Muscle of leg (tissue), 11 donors: ENCODE data around the gene POU2F2. TPM values are rescaled to one million over a fixed set of nuclear protein-coding genes. Genes with fewer than 3 reads are reported as not detected.

Source experiments
- DNase-seq: peaks from one replicate; pipeline ENCODE4 v3.0.0; 2013
- H3K27ac ChIP-seq: one replicate; pipeline ENCODE4 v1.5.1; 2013; ENCODE audit warnings: mild to moderate bottlenecking, low read length, control low read depth
- H3K27me3 ChIP-seq: one replicate; pipeline ENCODE4 v1.6.1; 2013; ENCODE audit warnings: low read length; ENCODE audit not compliant: control insufficient read depth, insufficient read depth
- H3K36me3 ChIP-seq: one replicate; pipeline ENCODE4 v1.6.1; 2013; ENCODE audit warnings: low read length; ENCODE audit not compliant: control insufficient read depth, insufficient read depth
- H3K4me1 ChIP-seq: one replicate; pipeline ENCODE4 v1.6.1; 2013; ENCODE audit warnings: low read length; ENCODE audit not compliant: control insufficient read depth, insufficient read depth
- H3K4me3 ChIP-seq: one replicate; pipeline ENCODE4 v1.5.1; 2013; ENCODE audit warnings: low read length, control low read depth
- H3K9me3 ChIP-seq: replicated peaks from 2 replicates; pipeline ENCODE4 v1.6.1; 2013; ENCODE audit warnings: low read depth, low read length; ENCODE audit not compliant: control insufficient read depth
- WGBS: methylation state at CpG from one replicate; pipeline ENCODE4 v1.1.5; 2013; ENCODE audit warnings: missing lambda C conversion rate; ENCODE audit not compliant: insufficient coverage; 5-methylcytosine and 5-hydroxymethylcytosine counted together
- polyA plus RNA-seq, 8 donors: library from polyadenylated mRNA; unstranded; fragments of 120-200 nt; gene quantifications; one replicate each; pipeline versions ENCODE4 v1.2.1 to v1.2.3, GENCODE V29; 2013; ENCODE audit warnings: inconsistent platforms in 1 of 8, low replicate concordance in 1 of 8; ENCODE audit not compliant: insufficient read length in 8 of 8, insufficient read depth in 1 of 8
- total RNA-seq: library from RNA; stranded (reverse); fragments of 120-200 nt; gene quantifications from one replicate; pipeline ENCODE4 v1.2.4, GENCODE V29; 2013

The POU2F2 gene
- total and polyA plus RNA-seq, 9 donors: 0.35 to 1.7 (median 1.2) TPM

GRCh38 chr19:42155796-42156195, 23.6 kb upstream of the POU2F2 start:
- no peaks in the 10 kb centered on the region for H3K36me3 ChIP-seq
- H3K27me3 ChIP-seq: peaks cover 61% of the 10 kb centered on the region
- no peaks in the 10 kb centered on the region for H3K4me1 ChIP-seq
- DNase-seq: no peak
- 25% methylated on average over 9 of the region's 10 CpGs for WGBS
- H3K27ac ChIP-seq: no peak overlapping the region
- no peaks in the 10 kb centered on the region for H3K9me3 ChIP-seq
- no peak overlapping the region for H3K4me3 ChIP-seq

GRCh38 chr19:42154471-42155323, 22.5 kb upstream of the POU2F2 start:
- 44% methylated on average over 10 of the region's 15 CpGs for WGBS
- no peak for DNase-seq
- H3K27ac ChIP-seq: no peak overlapping the region
- no peak overlapping the region for H3K4me3 ChIP-seq
- H3K4me1 ChIP-seq: no peaks in the 10 kb centered on the region
- peaks cover 64% of the 10 kb centered on the region for H3K27me3 ChIP-seq
- H3K36me3 ChIP-seq: no peaks in the 10 kb centered on the region
- no peaks in the 10 kb centered on the region for H3K9me3 ChIP-seq

GRCh38 chr19:42153672-42154433, 21.6 kb upstream of the POU2F2 start:
- Histone ChIP-seq H3K27me3 (peaks cover 67% of the 10 kb centered on the region), H3K4me1 (no peaks in the 10 kb centered on the region), H3K36me3 (no peaks in the 10 kb centered on the region), H3K27ac (no peak overlapping the region), H3K4me3 (no peak overlapping the region), H3K9me3 (no peaks in the 10 kb centered on the region)
- WGBS: 13% methylated on average over 10 of the region's 20 CpGs
- DNase-seq: peak; percentile 18

GRCh38 chr19:42152910-42153671, 20.8 kb upstream of the POU2F2 start:
- no peaks in the 10 kb centered on the region for H3K36me3 ChIP-seq
- H3K27ac ChIP-seq: no peak overlapping the region
- no peak overlapping the region for H3K4me3 ChIP-seq
- no peak for DNase-seq
- H3K27me3 ChIP-seq: peaks cover 71% of the 10 kb centered on the region
- H3K4me1 ChIP-seq: no peaks in the 10 kb centered on the region
- WGBS: 73% methylated on average over 16 of the region's 25 CpGs
- no peaks in the 10 kb centered on the region for H3K9me3 ChIP-seq

- 32% methylated on average over 13 of the region's 20 CpGs for WGBS
- no peaks in the 10 kb centered on the region for H3K4me1 ChIP-seq
These were observed 19.8 kb upstream of the POU2F2 start for GRCh38 chr19:42151782-42152684.

GRCh38 chr19:42150911-42151361, 18.7 kb upstream of the POU2F2 start:
- Histone ChIP-seq H3K27me3 (peaks cover 59% of the 10 kb centered on the region), H3K4me1 (no peaks in the 10 kb centered on the region), H3K9me3 (no peaks in the 10 kb centered on the region), H3K27ac (no peak overlapping the region), H3K36me3 (no peaks in the 10 kb centered on the region), H3K4me3 (no peak overlapping the region)
- no CpG with 5 or more reads among the region's 9 CpGs for WGBS
- DNase-seq: no peak

More at GRCh38 chr19:42151782-42152684, 19.8 kb upstream of the POU2F2 start:
- no peak overlapping the region for H3K27ac ChIP-seq
- no peaks in the 10 kb centered on the region for H3K36me3 ChIP-seq
- H3K9me3 ChIP-seq: no peaks in the 10 kb centered on the region
- H3K4me3 ChIP-seq: no peak overlapping the region
- no peak for DNase-seq
- peaks cover 68% of the 10 kb centered on the region for H3K27me3 ChIP-seq

- H3K9me3 ChIP-seq: no peaks in the 10 kb centered on the region
These were observed 18.1 kb upstream of the POU2F2 start for GRCh38 chr19:42150364-42150763.

GRCh38 chr19:42149447-42150202, 17.4 kb upstream of the POU2F2 start:
- H3K4me3 ChIP-seq: no peak overlapping the region
- no peaks in the 10 kb centered on the region for H3K9me3 ChIP-seq
- H3K36me3 ChIP-seq: no peaks in the 10 kb centered on the region
- WGBS: 28% methylated on average over 3 of the region's 5 CpGs
- peaks cover 48% of the 10 kb centered on the region for H3K27me3 ChIP-seq
- DNase-seq: no peak
- no peaks in the 10 kb centered on the region for H3K4me1 ChIP-seq
- no peak overlapping the region for H3K27ac ChIP-seq

More at GRCh38 chr19:42150364-42150763, 18.1 kb upstream of the POU2F2 start:
- H3K36me3 ChIP-seq: no peaks in the 10 kb centered on the region
- peaks cover 53% of the 10 kb centered on the region for H3K27me3 ChIP-seq
- no peak overlapping the region for H3K27ac ChIP-seq
- no peak for DNase-seq
- WGBS: 3% methylated on average over 5 of the region's 17 CpGs
- no peak overlapping the region for H3K4me3 ChIP-seq
- no peaks in the 10 kb centered on the region for H3K4me1 ChIP-seq

GRCh38 chr19:42148266-42148665, 16.0 kb upstream of the POU2F2 start:
- no peaks in the 10 kb centered on the region for H3K36me3 ChIP-seq
- no peak overlapping the region for H3K27ac ChIP-seq
- H3K9me3 ChIP-seq: no peaks in the 10 kb centered on the region
- H3K4me1 ChIP-seq: no peaks in the 10 kb centered on the region
- DNase-seq: no peak
- WGBS: no CpG with 5 or more reads among the region's 5 CpGs
- no peak overlapping the region for H3K4me3 ChIP-seq
- peaks cover 41% of the 10 kb centered on the region for H3K27me3 ChIP-seq
